Trophoblast cell (in vitro differentiated cells and primary cell): Measurements from ENCODE around the gene KIF26B.

Experiments
- DNase-seq, 2 donors: peaks; one replicate each; pipeline ENCODE4 v3.0.0-alpha.2; 2016
- H2AFZ ChIP-seq: 2 replicates; pipeline ENCODE4 v1.6.1; 2013; ENCODE audit warnings: low read length, moderate library complexity, mild to moderate bottlenecking; ENCODE audit not compliant: insufficient read depth, poor library complexity
- H2AK5ac ChIP-seq: 2 replicates; pipeline ENCODE4 v1.6.1; 2013; ENCODE audit warnings: mild to moderate bottlenecking, low read length
- H2BK120ac ChIP-seq: 2 replicates; pipeline ENCODE4 v1.6.1; 2013; ENCODE audit warnings: low read length, mild to moderate bottlenecking, moderate library complexity; ENCODE audit not compliant: insufficient read depth, poor library complexity
- H2BK12ac ChIP-seq: 2 replicates; pipeline ENCODE4 v1.6.1; 2013; ENCODE audit warnings: mild to moderate bottlenecking, low read length, moderate library complexity
- H2BK5ac ChIP-seq: 2 replicates; pipeline ENCODE4 v1.6.1; 2013; ENCODE audit warnings: low read length, low read depth, moderate library complexity, mild to moderate bottlenecking; ENCODE audit not compliant: poor library complexity
- H3K14ac ChIP-seq: 2 replicates; pipeline ENCODE4 v1.6.1; 2013; ENCODE audit warnings: mild to moderate bottlenecking, low read length
- H3K18ac ChIP-seq: 2 replicates; pipeline ENCODE4 v1.6.1; 2013; ENCODE audit warnings: mild to moderate bottlenecking, low read length
- H3K23ac ChIP-seq: 2 replicates; pipeline ENCODE4 v1.6.1; 2013; ENCODE audit warnings: low read length
- H3K27ac ChIP-seq: 2 replicates; pipeline ENCODE4 v1.5.1; 2013; ENCODE audit warnings: low read depth, mild to moderate bottlenecking, inconsistent platforms, low read length, moderate library complexity
- H3K27me3 ChIP-seq: 2 replicates; pipeline ENCODE4 v1.6.1; 2013; ENCODE audit warnings: inconsistent platforms, mild to moderate bottlenecking, low read length, moderate library complexity; ENCODE audit not compliant: insufficient read depth
- H3K36me3 ChIP-seq, 2 experiments: 1 replicate in 1 of 2; 2 replicates in 1 of 2; pipeline ENCODE4 v1.6.1; 2013; ENCODE audit warnings: low read length in 2 of 2, mild to moderate bottlenecking in 2 of 2, moderate library complexity in 1 of 2; ENCODE audit not compliant: insufficient read depth in 2 of 2, control insufficient read depth in 1 of 2
- H3K4ac ChIP-seq: 2 replicates; pipeline ENCODE4 v1.6.1; 2013; ENCODE audit warnings: low read depth, mild to moderate bottlenecking, low read length, moderate library complexity
- H3K4me1 ChIP-seq, 2 experiments: 1 replicate in 1 of 2; 2 replicates in 1 of 2; pipeline ENCODE4 v1.6.1; 2013; ENCODE audit warnings: low read length in 2 of 2, mild to moderate bottlenecking in 2 of 2, moderate library complexity in 1 of 2; ENCODE audit not compliant: insufficient read depth in 2 of 2, control insufficient read depth in 1 of 2
- H3K4me2 ChIP-seq: 2 replicates; pipeline ENCODE4 v1.6.1; 2013; ENCODE audit warnings: inconsistent platforms, mild to moderate bottlenecking, low read length, moderate library complexity
- H3K4me3 ChIP-seq: 2 replicates; pipeline ENCODE4 v1.5.1; 2013; ENCODE audit warnings: mild to moderate bottlenecking, low read depth, low read length, inconsistent platforms
- H3K79me1 ChIP-seq: one replicate; pipeline ENCODE4 v1.6.1; 2013; ENCODE audit warnings: low read length
- H3K79me2 ChIP-seq: 2 replicates; pipeline ENCODE4 v1.6.1; 2013; ENCODE audit warnings: low read length, mild to moderate bottlenecking; ENCODE audit not compliant: control insufficient read depth, insufficient read depth, poor library complexity
- H3K9ac ChIP-seq: 2 replicates; pipeline ENCODE4 v1.6.1; 2013; ENCODE audit warnings: mild to moderate bottlenecking, low read length
- H3K9me3 ChIP-seq: 2 replicates; pipeline ENCODE4 v1.6.1; 2013; ENCODE audit warnings: low read depth, mild to moderate bottlenecking, control low read depth, inconsistent platforms, low read length; ENCODE audit not compliant: insufficient read depth
- H4K12ac ChIP-seq: 2 replicates; pipeline ENCODE4 v1.6.1; 2013; ENCODE audit warnings: low read depth, mild to moderate bottlenecking, low read length, moderate library complexity
- H4K8ac ChIP-seq: 2 replicates; pipeline ENCODE4 v1.6.1; 2013; ENCODE audit warnings: low read depth, mild to moderate bottlenecking, low read length, moderate library complexity
- H4K91ac ChIP-seq: one replicate; pipeline ENCODE4 v1.6.1; 2013; ENCODE audit warnings: low read depth, mild to moderate bottlenecking, low read length, moderate library complexity
- WGBS: extraction: QIAGEN DNeasy Blood & Tissue Kit; methylation state at CpG from one replicate; pipeline ENCODE4 v1.1.7; 2013; ENCODE audit warnings: missing lambda C conversion rate; ENCODE audit not compliant: insufficient read length, insufficient coverage; ENCODE audit errors: extremely low coverage; 5-methylcytosine and 5-hydroxymethylcytosine counted together

KIF26B gene

DNA sequence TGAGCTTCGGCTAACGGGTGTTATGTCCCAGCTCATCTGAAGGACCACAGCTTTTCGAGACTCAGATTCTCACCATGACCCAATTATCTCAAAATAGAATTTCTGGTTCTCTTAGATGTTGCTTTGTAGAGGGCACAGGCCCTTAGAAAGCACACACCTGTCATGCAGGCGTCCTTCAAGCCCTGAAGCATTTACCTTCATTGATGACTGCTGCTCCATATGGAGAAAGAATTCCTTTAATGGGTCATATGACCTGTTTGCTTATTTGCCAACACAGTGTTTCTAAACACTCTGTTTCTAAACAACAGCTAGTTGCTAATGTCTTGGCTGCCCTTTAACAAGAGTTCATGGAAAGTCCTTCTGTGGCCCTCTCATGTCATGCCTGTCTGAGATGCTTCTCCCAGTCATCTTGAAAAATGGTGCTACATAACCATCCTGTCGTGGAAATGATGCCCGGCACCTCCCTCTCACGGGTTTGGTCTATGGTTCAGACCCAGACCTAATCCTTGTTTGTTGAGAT, 495.7 kb downstream of the KIF26B start:
- no peak overlapping the region for H3K14ac ChIP-seq
- no peak overlapping the region for H2AFZ ChIP-seq
- H3K79me1 ChIP-seq, result peaks cover 4% of the 10 kb centered on the region
- H4K12ac ChIP-seq, result no peak overlapping the region
- H3K23ac ChIP-seq, result no peak overlapping the region
- H3K4me1 ChIP-seq, result peaks cover 11 to 20% of the 10 kb centered on the region in 2 experiments
- no peak overlapping the region for H2AK5ac ChIP-seq
- DNase-seq, result peak; percentile 66 to 83
- no peaks in the 10 kb centered on the region for H3K79me2 ChIP-seq
- no peak overlapping the region for H4K91ac ChIP-seq
- no peaks in the 10 kb centered on the region for H3K27me3 ChIP-seq
- no peak overlapping the region for H3K18ac ChIP-seq
- peak overlapping the region; percentile 17 for H4K8ac ChIP-seq
- H3K4ac ChIP-seq, result no peak overlapping the region
- H3K36me3 ChIP-seq, result peaks cover 5 to 27% of the 10 kb centered on the region in 2 experiments
- no CpG with 5 or more reads among the region's 7 CpGs for WGBS
- H3K4me3 ChIP-seq, result no peak overlapping the region
- H2BK5ac ChIP-seq, result no peak overlapping the region
- no peak overlapping the region for H3K9ac ChIP-seq
- H2BK120ac ChIP-seq, result no peak overlapping the region
- no peak overlapping the region for H2BK12ac ChIP-seq
- H3K27ac ChIP-seq, result no peak overlapping the region
- H3K9me3 ChIP-seq, result peaks cover 8% of the 10 kb centered on the region
- no peak overlapping the region for H3K4me2 ChIP-seq

DNA sequence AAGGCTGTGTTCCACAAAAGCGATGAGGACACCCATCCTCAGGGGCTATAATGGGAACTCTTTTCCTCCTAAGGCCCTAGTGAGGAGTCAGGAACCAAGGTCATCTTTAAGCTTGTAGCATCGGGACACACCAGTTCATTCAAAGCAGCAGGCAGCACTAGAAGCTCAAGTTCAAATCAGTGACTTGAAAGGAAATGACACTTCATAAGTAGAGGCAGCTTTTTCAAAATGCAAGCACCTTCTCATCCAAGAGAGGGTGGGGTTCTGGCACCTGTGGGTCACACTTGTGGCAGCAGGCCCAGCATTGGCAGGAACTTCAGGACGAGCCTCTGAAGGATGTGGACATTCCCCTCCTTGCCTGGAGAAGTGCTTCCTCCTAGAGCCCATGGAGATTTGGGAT, 496.3 kb downstream of the KIF26B start:
- H3K27ac ChIP-seq, result no peak overlapping the region
- H4K12ac ChIP-seq, result no peak overlapping the region
- no peak overlapping the region for H3K4me2 ChIP-seq
- no peaks in the 10 kb centered on the region for H3K27me3 ChIP-seq
- no peak overlapping the region for H2BK5ac ChIP-seq
- H2BK12ac ChIP-seq, result no peak overlapping the region
- H3K9me3 ChIP-seq, result peaks cover 8% of the 10 kb centered on the region
- H4K91ac ChIP-seq, result no peak overlapping the region
- H3K79me1 ChIP-seq, result peaks cover 4% of the 10 kb centered on the region
- H3K4me1 ChIP-seq, result peaks cover 10 to 18% of the 10 kb centered on the region in 2 experiments
- H4K8ac ChIP-seq, result no peak overlapping the region
- H3K4me3 ChIP-seq, result no peak overlapping the region
- no peak overlapping the region for H3K4ac ChIP-seq
- no peak overlapping the region for H3K23ac ChIP-seq
- no peak overlapping the region for H2AFZ ChIP-seq
- peaks cover 5 to 28% of the 10 kb centered on the region in 2 experiments for H3K36me3 ChIP-seq
- H3K18ac ChIP-seq, result no peak overlapping the region
- H2AK5ac ChIP-seq, result no peak overlapping the region
- no peak overlapping the region for H2BK120ac ChIP-seq
- no CpG with 5 or more reads among the region's 3 CpGs for WGBS
- no peaks in the 10 kb centered on the region for H3K79me2 ChIP-seq
- H3K14ac ChIP-seq, result no peak overlapping the region
- H3K9ac ChIP-seq, result no peak overlapping the region
- DNase-seq, result no peak

DNA sequence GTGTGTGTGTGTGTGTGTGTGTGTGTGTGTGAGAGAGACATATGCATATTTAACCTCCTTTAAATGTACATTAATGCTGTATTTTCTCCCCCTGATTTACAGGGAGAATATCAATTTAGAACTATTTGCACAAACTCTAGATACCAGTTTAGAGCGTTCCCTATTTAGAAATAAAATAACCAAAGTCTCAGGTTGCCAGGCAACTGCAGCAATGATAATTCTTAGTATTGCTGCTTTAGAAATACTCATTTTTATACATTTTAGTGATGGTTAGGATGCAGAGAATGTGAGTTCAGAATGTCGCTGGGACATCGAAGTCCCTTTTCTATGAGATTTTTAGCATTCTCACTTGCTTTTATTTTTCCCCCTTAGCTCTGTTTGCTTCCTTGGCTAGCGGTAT, 497.3 kb downstream of the KIF26B start:
- Histone ChIP-seq H4K8ac (no peak overlapping the region), H3K27ac (no peak overlapping the region), H3K23ac (no peak overlapping the region), H3K9ac (no peak overlapping the region), H3K9me3 (peaks cover 8% of the 10 kb centered on the region), H3K79me2 (no peaks in the 10 kb centered on the region), H3K79me1 (peaks cover 2% of the 10 kb centered on the region), H2AK5ac (no peak overlapping the region), H3K36me3 (peaks cover 5 to 29% of the 10 kb centered on the region in 2 experiments), H4K91ac (no peak overlapping the region), H3K14ac (no peak overlapping the region), H3K4me3 (no peak overlapping the region), H3K4ac (no peak overlapping the region), H3K4me2 (no peak overlapping the region), H2BK120ac (no peak overlapping the region), H4K12ac (no peak overlapping the region), H3K4me1 (peaks cover 9 to 14% of the 10 kb centered on the region in 2 experiments), H2BK5ac (no peak overlapping the region), H3K18ac (no peak overlapping the region), H2BK12ac (no peak overlapping the region), H2AFZ (no peak overlapping the region), H3K27me3 (no peaks in the 10 kb centered on the region)
- no CpG with 5 or more reads among the region's 4 CpGs for WGBS
- no peak for DNase-seq

DNA sequence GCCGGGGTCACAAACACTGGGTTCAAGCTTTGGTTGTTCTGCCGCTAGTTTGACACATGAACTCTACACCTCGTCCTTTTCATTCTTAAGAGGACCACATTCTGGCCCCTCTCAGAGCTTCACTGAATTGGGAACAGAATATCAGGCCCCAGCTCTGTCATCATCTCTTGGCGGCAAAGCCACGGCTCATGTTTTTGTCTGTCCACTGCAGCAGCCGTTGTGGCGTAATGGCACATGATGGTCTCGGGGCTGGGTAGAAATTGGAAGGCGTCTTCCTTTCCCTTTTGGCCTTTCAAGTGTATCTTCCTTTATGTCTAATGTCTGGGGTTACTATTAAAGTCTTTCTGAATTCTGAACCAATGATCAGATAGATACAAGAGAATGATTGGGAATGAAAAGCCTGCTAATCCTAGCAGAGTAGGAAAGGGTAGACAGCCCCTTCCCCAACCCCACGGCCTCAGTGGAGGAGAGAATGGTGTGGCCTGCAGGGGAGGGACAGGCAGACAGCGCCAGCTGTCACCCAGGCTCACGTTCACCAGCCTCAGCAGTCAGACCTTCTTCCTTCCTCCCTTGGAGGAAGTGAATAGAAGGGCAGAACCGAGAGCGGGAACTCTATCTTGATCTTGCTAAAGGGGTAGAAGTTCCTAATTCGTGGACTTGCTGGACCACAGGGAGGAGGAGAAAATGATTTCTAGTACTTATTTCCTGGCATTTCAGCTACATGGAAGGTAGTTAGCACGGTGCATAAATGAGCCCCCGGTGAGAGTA, 498.1 kb downstream of the KIF26B start:
- no peak overlapping the region for H2BK5ac ChIP-seq
- H4K12ac ChIP-seq, result no peak overlapping the region
- no peak overlapping the region for H2AFZ ChIP-seq
- H3K27me3 ChIP-seq, result no peaks in the 10 kb centered on the region
- DNase-seq, result no peak
- H4K8ac ChIP-seq, result no peak overlapping the region
- H2BK12ac ChIP-seq, result no peak overlapping the region
- H3K36me3 ChIP-seq, result peaks cover 5 to 29% of the 10 kb centered on the region in 2 experiments
- no peak overlapping the region for H3K23ac ChIP-seq
- no peak overlapping the region for H3K14ac ChIP-seq
- no peak overlapping the region for H3K4me2 ChIP-seq
- H2BK120ac ChIP-seq, result no peak overlapping the region
- H3K4me1 ChIP-seq, result peaks cover 9 to 14% of the 10 kb centered on the region in 2 experiments
- no peak overlapping the region for H4K91ac ChIP-seq
- no peak overlapping the region for H3K27ac ChIP-seq
- H3K79me2 ChIP-seq, result no peaks in the 10 kb centered on the region
- no peak overlapping the region for H3K9ac ChIP-seq
- H3K18ac ChIP-seq, result no peak overlapping the region
- no peak overlapping the region for H2AK5ac ChIP-seq
- peaks cover 2% of the 10 kb centered on the region for H3K79me1 ChIP-seq
- H3K9me3 ChIP-seq, result peaks cover 8% of the 10 kb centered on the region
- no peak overlapping the region for H3K4ac ChIP-seq
- no CpG with 5 or more reads among the region's 17 CpGs for WGBS
- H3K4me3 ChIP-seq, result no peak overlapping the region
